Measurements from ENCODE around the gene SHB. TPM values are rescaled to one million over a fixed set of nuclear protein-coding genes. Genes with fewer than 3 reads are reported as not detected.

The SHB gene
- total and polyA plus RNA-seq, 2 of the 13 experiments (the other 11 are each of a cell fraction or from before 2014, with no cell fraction given) = 19.4 to 20.7 TPM

DNA sequence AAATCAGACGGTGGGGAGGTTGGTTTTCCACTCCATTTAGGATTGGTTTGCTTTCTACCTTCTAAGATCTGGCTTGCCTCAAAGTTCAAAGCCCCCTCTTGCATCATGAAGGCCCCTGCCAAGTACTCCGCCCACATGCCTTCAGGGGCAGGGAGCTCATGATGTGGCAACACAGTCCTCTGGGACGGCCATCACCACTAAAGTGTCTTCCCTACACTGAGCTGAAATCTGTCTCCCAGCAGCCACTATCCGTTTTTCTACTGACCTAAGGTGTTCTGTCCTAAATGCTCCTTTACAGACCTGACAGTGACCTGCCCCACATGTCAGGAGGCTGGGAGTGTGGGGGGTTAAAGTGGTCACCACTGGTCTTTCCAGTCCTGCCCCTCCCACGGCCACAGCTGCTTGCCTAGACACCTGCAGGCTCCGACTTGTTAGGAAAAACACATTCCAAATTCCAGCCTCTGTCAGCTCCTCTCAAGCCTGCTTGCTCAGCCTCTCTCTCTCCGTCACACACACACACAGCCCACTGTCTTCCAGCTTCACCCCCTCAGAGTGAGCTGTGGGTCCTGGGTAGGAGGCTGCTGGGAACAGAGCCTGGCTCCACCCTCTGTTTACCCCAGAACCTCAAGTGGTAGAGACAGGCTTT is 44.9 kb downstream of the SHB start (continued):
- no peak for TF ChIP-seq ZNF136 (CRISPR knock-in tag; IDR thresholded peaks at IDR 0.05; ENCODE audit: low read depth)
- peak; percentile 72 for TF ChIP-seq NR2F6 (IDR thresholded peaks at IDR 0.05)
- TF ChIP-seq NR2F6 (CRISPR knock-in tag; IDR thresholded peaks at IDR 0.05) = peak; percentile 74
- TF ChIP-seq NFE2L2 (IDR thresholded peaks at IDR 0.05; ENCODE audit: low read length) = no peak
- peak; percentile 81; the same call in 1 of the 2 replicates for TF ChIP-seq HIVEP1 (CRISPR knock-in tag; IDR thresholded peaks at IDR 0.05)
- TF ChIP-seq ZNF441 (CRISPR knock-in tag; IDR thresholded peaks at IDR 0.05; ENCODE audit: borderline replicate concordance) = no peak
- TF ChIP-seq, protein P1, sequence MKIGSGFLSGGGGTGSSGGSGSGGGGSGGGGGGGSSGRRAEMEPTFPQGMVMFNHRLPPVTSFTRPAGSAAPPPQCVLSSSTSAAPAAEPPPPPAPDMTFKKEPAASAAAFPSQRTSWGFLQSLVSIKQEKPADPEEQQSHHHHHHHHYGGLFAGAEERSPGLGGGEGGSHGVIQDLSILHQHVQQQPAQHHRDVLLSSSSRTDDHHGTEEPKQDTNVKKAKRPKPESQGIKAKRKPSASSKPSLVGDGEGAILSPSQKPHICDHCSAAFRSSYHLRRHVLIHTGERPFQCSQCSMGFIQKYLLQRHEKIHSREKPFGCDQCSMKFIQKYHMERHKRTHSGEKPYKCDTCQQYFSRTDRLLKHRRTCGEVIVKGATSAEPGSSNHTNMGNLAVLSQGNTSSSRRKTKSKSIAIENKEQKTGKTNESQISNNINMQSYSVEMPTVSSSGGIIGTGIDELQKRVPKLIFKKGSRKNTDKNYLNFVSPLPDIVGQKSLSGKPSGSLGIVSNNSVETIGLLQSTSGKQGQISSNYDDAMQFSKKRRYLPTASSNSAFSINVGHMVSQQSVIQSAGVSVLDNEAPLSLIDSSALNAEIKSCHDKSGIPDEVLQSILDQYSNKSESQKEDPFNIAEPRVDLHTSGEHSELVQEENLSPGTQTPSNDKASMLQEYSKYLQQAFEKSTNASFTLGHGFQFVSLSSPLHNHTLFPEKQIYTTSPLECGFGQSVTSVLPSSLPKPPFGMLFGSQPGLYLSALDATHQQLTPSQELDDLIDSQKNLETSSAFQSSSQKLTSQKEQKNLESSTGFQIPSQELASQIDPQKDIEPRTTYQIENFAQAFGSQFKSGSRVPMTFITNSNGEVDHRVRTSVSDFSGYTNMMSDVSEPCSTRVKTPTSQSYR (CRISPR knock-in tag; IDR thresholded peaks at IDR 0.05; ENCODE audit: borderline replicate concordance) = peak; percentile 49; the same call in 1 of the 2 replicates
- TF ChIP-seq SMYD3 (CRISPR knock-in tag; IDR thresholded peaks at IDR 0.05) = peak; percentile 48; the same call in 1 of the 2 replicates
- TF ChIP-seq, protein P2, sequence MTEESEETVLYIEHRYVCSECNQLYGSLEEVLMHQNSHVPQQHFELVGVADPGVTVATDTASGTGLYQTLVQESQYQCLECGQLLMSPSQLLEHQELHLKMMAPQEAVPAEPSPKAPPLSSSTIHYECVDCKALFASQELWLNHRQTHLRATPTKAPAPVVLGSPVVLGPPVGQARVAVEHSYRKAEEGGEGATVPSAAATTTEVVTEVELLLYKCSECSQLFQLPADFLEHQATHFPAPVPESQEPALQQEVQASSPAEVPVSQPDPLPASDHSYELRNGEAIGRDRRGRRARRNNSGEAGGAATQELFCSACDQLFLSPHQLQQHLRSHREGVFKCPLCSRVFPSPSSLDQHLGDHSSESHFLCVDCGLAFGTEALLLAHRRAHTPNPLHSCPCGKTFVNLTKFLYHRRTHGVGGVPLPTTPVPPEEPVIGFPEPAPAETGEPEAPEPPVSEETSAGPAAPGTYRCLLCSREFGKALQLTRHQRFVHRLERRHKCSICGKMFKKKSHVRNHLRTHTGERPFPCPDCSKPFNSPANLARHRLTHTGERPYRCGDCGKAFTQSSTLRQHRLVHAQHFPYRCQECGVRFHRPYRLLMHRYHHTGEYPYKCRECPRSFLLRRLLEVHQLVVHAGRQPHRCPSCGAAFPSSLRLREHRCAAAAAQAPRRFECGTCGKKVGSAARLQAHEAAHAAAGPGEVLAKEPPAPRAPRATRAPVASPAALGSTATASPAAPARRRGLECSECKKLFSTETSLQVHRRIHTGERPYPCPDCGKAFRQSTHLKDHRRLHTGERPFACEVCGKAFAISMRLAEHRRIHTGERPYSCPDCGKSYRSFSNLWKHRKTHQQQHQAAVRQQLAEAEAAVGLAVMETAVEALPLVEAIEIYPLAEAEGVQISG (CRISPR knock-in tag; IDR thresholded peaks at IDR 0.05) = peak; percentile 73
- TF ChIP-seq KMT2A (CRISPR knock-in tag; IDR thresholded peaks at IDR 0.05) = 0 out of 2 replicates have a peak, but pooled peaks have one; percentile 5
- TF ChIP-seq SP5 (CRISPR knock-in tag; IDR thresholded peaks at IDR 0.05; ENCODE audit: borderline replicate concordance, low read depth) = peak; percentile 100
- 0 out of 2 replicates have a peak, but pooled peaks have one; percentile 4 for TF ChIP-seq MIXL1 (CRISPR knock-in tag; IDR thresholded peaks at IDR 0.05)
- 0 out of 2 replicates have a peak, but pooled peaks have one; percentile 17 for TF ChIP-seq TBX3 (IDR thresholded peaks at IDR 0.05; ENCODE audit: borderline replicate concordance)
- TF ChIP-seq ZNF776 (CRISPR knock-in tag; IDR thresholded peaks at IDR 0.05) = no peak
- TF ChIP-seq ESRRA (CRISPR knock-in tag; IDR thresholded peaks at IDR 0.05; ENCODE audit: low read depth) = peak; percentile 37; the same call in 1 of the 2 replicates
- TF ChIP-seq CC2D1A (CRISPR knock-in tag; IDR thresholded peaks at IDR 0.05) = no peak
- TF ChIP-seq ZNF564 (CRISPR knock-in tag; IDR thresholded peaks at IDR 0.05) = peak; percentile 34; the same call in 1 of the 2 replicates
- TF ChIP-seq ASH2L (IDR thresholded peaks at IDR 0.05; ENCODE audit: insufficient read length, low read depth, low read length) = peak; percentile 39
- TF ChIP-seq, protein P3, sequence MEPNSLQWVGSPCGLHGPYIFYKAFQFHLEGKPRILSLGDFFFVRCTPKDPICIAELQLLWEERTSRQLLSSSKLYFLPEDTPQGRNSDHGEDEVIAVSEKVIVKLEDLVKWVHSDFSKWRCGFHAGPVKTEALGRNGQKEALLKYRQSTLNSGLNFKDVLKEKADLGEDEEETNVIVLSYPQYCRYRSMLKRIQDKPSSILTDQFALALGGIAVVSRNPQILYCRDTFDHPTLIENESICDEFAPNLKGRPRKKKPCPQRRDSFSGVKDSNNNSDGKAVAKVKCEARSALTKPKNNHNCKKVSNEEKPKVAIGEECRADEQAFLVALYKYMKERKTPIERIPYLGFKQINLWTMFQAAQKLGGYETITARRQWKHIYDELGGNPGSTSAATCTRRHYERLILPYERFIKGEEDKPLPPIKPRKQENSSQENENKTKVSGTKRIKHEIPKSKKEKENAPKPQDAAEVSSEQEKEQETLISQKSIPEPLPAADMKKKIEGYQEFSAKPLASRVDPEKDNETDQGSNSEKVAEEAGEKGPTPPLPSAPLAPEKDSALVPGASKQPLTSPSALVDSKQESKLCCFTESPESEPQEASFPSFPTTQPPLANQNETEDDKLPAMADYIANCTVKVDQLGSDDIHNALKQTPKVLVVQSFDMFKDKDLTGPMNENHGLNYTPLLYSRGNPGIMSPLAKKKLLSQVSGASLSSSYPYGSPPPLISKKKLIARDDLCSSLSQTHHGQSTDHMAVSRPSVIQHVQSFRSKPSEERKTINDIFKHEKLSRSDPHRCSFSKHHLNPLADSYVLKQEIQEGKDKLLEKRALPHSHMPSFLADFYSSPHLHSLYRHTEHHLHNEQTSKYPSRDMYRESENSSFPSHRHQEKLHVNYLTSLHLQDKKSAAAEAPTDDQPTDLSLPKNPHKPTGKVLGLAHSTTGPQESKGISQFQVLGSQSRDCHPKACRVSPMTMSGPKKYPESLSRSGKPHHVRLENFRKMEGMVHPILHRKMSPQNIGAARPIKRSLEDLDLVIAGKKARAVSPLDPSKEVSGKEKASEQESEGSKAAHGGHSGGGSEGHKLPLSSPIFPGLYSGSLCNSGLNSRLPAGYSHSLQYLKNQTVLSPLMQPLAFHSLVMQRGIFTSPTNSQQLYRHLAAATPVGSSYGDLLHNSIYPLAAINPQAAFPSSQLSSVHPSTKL (CRISPR knock-in tag; IDR thresholded peaks at IDR 0.05) = peak; percentile 89
- no peak for TF ChIP-seq GTF3A (CRISPR knock-in tag; conservative IDR thresholded peaks at IDR 0.05)

Data from HepG2 (cell line).